Measurements from ENCODE around the gene SP1.
"Not testable (repeated sequence)": the region's sequence is repeated elsewhere in the genome, so short reads cannot be mapped to it uniquely, and the experiment has no call there.

GRCh38 chr12:53361638-53362037 is 18.3 kb upstream of the SP1 start:
- not testable (repeated sequence) for TF ChIP-seq ZNF281, E2F1 (CRISPR knock-in tag; IDR thresholded peaks at IDR 0.05)
- TF ChIP-seq, protein P1, sequence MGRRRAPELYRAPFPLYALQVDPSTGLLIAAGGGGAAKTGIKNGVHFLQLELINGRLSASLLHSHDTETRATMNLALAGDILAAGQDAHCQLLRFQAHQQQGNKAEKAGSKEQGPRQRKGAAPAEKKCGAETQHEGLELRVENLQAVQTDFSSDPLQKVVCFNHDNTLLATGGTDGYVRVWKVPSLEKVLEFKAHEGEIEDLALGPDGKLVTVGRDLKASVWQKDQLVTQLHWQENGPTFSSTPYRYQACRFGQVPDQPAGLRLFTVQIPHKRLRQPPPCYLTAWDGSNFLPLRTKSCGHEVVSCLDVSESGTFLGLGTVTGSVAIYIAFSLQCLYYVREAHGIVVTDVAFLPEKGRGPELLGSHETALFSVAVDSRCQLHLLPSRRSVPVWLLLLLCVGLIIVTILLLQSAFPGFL (CRISPR knock-in tag; IDR thresholded peaks at IDR 0.05; ENCODE audit: borderline replicate concordance), result not testable (repeated sequence)
- TF ChIP-seq, protein P2, sequence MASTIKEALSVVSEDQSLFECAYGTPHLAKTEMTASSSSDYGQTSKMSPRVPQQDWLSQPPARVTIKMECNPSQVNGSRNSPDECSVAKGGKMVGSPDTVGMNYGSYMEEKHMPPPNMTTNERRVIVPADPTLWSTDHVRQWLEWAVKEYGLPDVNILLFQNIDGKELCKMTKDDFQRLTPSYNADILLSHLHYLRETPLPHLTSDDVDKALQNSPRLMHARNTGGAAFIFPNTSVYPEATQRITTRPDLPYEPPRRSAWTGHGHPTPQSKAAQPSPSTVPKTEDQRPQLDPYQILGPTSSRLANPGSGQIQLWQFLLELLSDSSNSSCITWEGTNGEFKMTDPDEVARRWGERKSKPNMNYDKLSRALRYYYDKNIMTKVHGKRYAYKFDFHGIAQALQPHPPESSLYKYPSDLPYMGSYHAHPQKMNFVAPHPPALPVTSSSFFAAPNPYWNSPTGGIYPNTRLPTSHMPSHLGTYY (CRISPR knock-in tag; IDR thresholded peaks at IDR 0.05), result not testable (repeated sequence)
